GM18499 (cell line): Measurements from ENCODE around the gene RAB34.

Source experiments
- ATAC-seq: cut with Tn5 transposase; IDR thresholded peaks from one replicate; pipeline ENCODE4 v1.9.1; 2021; ENCODE audit warnings: moderate number of reproducible peaks; ENCODE audit not compliant: insufficient read depth, unreplicated experiment

The RAB34 gene

DNA sequence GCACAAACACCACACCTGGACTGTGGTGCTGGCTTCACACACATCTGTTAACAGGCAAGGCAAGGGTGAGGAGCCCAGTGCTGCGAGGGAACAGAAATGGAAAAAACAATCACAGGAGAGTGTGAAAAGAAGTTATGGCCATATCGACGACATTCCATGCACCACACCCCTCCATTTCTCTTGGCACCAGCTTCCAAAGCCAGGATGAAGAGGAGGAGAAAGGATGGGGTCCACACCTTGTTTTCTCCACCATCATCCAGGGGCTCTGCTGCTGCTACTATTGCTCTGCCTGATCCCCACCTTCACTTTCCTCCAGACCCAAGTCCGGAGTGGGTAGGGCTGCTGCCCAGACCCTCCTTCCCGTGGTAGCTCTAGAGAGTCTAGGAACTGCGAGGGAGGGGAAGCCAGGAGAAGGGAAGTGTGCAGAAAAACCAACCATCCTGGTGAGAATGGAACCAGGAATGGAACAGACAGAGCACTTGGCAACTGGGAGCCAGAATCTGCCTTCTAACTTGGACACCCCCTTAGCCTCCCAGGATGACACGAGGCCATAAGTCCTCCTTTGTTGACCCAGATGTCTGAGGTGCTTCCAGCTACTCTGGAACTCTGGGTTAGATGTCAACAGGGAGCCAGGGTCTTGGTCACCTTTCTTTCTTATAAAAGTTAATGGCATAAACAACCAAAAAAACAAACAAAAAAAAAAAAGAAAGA lies 4.8 kb downstream of the RAB34 start:
- ATAC-seq, result no peak

- ATAC-seq, result no peak
Measured at GRCh38 chr17:28712032-28712704, 5.5 kb downstream of the RAB34 start.

GRCh38 chr17:28711723-28712031 lies 6.0 kb downstream of the RAB34 start, which contains the start of gene PROCA1:
PROCA1 (minus strand) TSS chr17:28711888; CDS start chr17:28711660, 228 bp downstream.
- ATAC-seq, result no peak

GRCh38 chr17:28710861-28711722 lies 6.6 kb downstream of the RAB34 start:
- no peak for ATAC-seq

- ATAC-seq, result no peak
Measured at GRCh38 chr17:28707339-28707720, 10.3 kb downstream of the RAB34 start.

- no peak for ATAC-seq
Measured at GRCh38 chr17:28706471-28707338, 11.0 kb downstream of the RAB34 start.

GRCh38 chr17:28705728-28706334 lies 11.8 kb downstream of the RAB34 start:
- ATAC-seq, result no peak

- ATAC-seq, result no peak
Measured at GRCh38 chr17:28705074-28705659, 12.5 kb downstream of the RAB34 start.

DNA sequence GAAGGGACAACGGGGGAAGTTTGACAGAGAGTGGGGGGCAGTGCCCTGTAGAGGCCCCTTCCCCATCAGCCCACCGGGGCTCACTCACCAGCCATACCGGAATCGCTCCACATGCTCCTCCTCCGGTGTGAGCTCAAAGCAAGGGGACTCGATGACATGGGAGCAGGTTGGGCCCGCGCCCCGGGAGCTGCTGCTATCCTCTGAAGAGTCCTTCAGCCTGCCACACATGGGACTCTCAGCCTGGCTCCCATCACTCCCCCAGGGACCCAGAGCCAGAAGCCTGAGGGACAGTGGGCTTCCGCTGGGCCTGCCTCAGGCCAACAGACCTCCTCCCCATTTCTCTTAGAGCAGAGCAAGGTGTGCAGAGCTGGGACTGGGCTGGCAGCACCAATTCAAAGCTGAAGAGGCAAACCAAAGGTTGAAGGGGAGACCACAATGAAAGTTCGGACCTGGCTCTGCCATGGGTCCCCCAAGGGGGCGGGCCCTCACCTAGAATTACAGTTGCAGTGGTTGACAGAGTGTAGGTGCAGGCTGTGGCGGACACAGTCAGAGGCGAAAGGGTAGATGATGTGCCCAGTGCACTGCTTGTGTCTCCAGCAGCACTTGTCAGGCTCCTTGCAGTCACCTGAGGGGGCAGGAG lies 13.3 kb downstream of the RAB34 start:
- ATAC-seq, result no peak

GRCh38 chr17:28703552-28704218 lies 14.0 kb downstream of the RAB34 start:
- no peak for ATAC-seq

- no peak for ATAC-seq
Measured at GRCh38 chr17:28702752-28703150, 14.9 kb downstream of the RAB34 start.

- ATAC-seq, result no peak
Measured at GRCh38 chr17:28702026-28702751, 15.5 kb downstream of the RAB34 start.

GRCh38 chr17:28700830-28701492 lies 16.7 kb downstream of the RAB34 start:
- no peak for ATAC-seq

DNA sequence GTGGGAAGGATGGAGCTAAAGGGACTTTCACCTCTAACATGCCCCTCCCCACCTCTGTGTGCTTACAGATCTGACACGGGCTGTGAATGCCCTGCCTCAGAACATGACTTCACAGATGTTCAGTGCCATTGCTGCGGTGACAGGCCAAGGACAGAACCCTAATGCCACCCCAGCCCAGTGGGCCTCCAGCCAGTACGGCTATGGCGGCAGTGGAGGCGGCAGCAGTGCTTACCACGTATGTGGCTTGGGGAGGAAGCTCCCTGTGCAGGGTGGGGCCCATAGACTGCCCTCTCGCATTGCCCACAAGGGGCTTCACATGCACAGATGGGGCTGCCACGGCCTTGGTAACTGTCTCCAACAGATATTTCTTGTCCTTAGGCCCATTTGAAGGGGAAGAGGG lies 17.4 kb downstream of the RAB34 start:
- no peak for ATAC-seq

GRCh38 chr17:28698253-28698941 lies 19.3 kb downstream of the RAB34 start:
- ATAC-seq, result no peak

DNA sequence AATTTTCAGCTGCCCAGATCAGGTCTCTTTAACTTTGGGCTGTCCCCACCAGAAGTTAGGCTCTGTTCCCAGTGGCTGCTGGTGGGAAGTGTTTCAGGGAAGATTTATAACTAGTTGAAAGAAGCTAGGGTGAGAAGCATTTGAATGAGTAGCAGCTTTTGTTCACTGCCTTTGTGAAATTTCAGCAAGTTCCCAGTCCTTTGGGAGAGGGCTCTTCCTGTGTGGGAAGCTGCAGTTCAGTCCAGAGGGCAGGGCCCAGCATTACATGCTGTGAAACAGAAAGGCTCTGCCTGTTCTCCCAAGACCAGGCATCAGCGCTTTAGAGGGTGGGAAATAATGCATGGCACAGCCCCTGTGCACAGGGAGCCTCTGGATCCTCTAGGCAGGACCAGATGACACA lies 23.8 kb downstream of the RAB34 start:
- ATAC-seq, result no peak

DNA sequence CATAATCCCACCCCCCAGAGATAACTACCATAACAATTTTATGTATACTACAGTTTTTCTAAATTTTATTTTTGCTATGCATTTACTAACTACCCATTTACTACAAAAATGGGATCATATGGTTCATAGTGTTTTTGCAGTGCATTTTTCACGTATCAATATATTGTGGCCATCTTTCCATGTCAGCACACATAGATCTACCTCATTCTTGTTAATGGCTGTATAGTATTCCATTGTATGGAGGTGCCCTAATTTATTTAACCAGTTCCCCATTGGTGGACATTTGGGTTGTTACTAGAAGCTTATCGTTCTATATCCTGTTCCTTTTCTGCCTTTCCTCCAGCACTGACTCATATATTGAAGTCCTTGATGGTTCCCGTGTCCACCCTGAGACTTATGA lies 28.7 kb downstream of the RAB34 start:
- no peak for ATAC-seq
